Naive thymus-derived CD4-positive, alpha-beta T cell (primary cell): ENCODE data around the gene SLC12A2. TPM values are rescaled to one million over a fixed set of nuclear protein-coding genes. Genes with fewer than 3 reads are reported as not detected.
A peak's percentile ranks its signal among the peaks of the same experiment; 100 is the strongest.

ENCODE experiments used
- ATAC-seq: fragments of 150-1000 bp; cut with Tn5 transposase; 2 replicates; pipeline ENCODE4 v1.10.0; 2021; ENCODE audit warnings: mild to moderate bottlenecking, moderate library complexity
- CTCF ChIA-PET: fragments of 350-600 bp; sonication (Branson Sonifier 250); formaldehyde crosslinking; loops from one replicate; lab custom pipeline; 2021; ENCODE audit warnings: antibody characterized with exemption; lab: Charles Lee
- POLR2A ChIA-PET: fragments of 350-600 bp; sonication (Branson Sonifier 250); formaldehyde crosslinking; loops from one replicate; lab custom pipeline; 2021; ENCODE audit warnings: antibody characterized with exemption, inconsistent platforms; lab: Charles Lee
- DNase-seq, 9 donors: peaks; one replicate each; pipeline versions ENCODE4 v3.0.0 to v3.0.0-alpha.2; 2020 to 2022; ENCODE audit warnings: mixed read lengths in 1 of 9
- H3K27ac ChIP-seq: one replicate; pipeline ENCODE4 v1.7.0; 2013; ENCODE audit warnings: mild to moderate bottlenecking, low read depth, low read length, moderate library complexity
- H3K27me3 ChIP-seq, 2 donors: one replicate each; pipeline ENCODE4 v1.7.0; 2013; ENCODE audit warnings: low read length in 2 of 2, mild to moderate bottlenecking in 2 of 2, moderate library complexity in 2 of 2; ENCODE audit not compliant: control insufficient read depth in 2 of 2, insufficient read depth in 2 of 2
- H3K36me3 ChIP-seq, 3 experiments: 1 replicate in 2 of 3; 2 replicates in 1 of 3; pipeline ENCODE4 v1.7.0; 2013; ENCODE audit warnings: low read length in 3 of 3, mild to moderate bottlenecking in 3 of 3, moderate library complexity in 1 of 3; ENCODE audit not compliant: insufficient read depth in 3 of 3, control insufficient read depth in 2 of 3
- H3K4me1 ChIP-seq, 2 donors: one replicate each; pipeline ENCODE4 v1.7.0; 2013; ENCODE audit warnings: low read length in 2 of 2, mild to moderate bottlenecking in 2 of 2, moderate library complexity in 1 of 2; ENCODE audit not compliant: control insufficient read depth in 2 of 2, insufficient read depth in 2 of 2
- H3K4me3 ChIP-seq: 2 replicates; pipeline ENCODE4 v1.7.0; 2013; ENCODE audit warnings: mild to moderate bottlenecking, low read length
- H3K9me3 ChIP-seq, 3 experiments: 1 replicate in 2 of 3; 2 replicates in 1 of 3; pipeline ENCODE4 v1.7.0; 2013; ENCODE audit warnings: low read length in 3 of 3; ENCODE audit not compliant: control insufficient read depth in 2 of 3
- H3K27ac Mint-ChIP-seq, 9 donors: one replicate each; pipeline ENCODE4 v1.8.0; 2020 to 2022; ENCODE audit warnings: mixed read lengths in 9 of 9, mild to moderate bottlenecking in 8 of 9, moderate library complexity in 5 of 9, inconsistent platforms in 2 of 9
- H3K27me3 Mint-ChIP-seq, 5 donors: one replicate each; pipeline ENCODE4 v1.8.0; 2021 to 2022; ENCODE audit warnings: mixed read lengths in 5 of 5, mild to moderate bottlenecking in 1 of 5
- H3K36me3 Mint-ChIP-seq, 5 donors: one replicate each; pipeline ENCODE4 v1.8.0; 2020 to 2022; ENCODE audit warnings: mixed read lengths in 5 of 5, mild to moderate bottlenecking in 3 of 5, inconsistent platforms in 1 of 5
- H3K4me1 Mint-ChIP-seq, 7 donors: one replicate each; pipeline ENCODE4 v1.8.0; 2020 to 2022; ENCODE audit warnings: mixed read lengths in 7 of 7, mild to moderate bottlenecking in 3 of 7, inconsistent platforms in 1 of 7
- H3K4me3 Mint-ChIP-seq, 10 donors: one replicate each; pipeline ENCODE4 v1.8.0; 2020 to 2022; ENCODE audit warnings: mild to moderate bottlenecking in 10 of 10, mixed read lengths in 10 of 10, moderate library complexity in 6 of 10, inconsistent platforms in 2 of 10
- H3K9me3 Mint-ChIP-seq, 11 donors: one replicate each; pipeline ENCODE4 v1.8.0; 2020 to 2022; ENCODE audit warnings: mixed read lengths in 11 of 11, mild to moderate bottlenecking in 4 of 11, inconsistent platforms in 1 of 11, moderate library complexity in 1 of 11
- intact Hi-C, 2 donors: fragments of 100-400 bp; cut with micrococcal nuclease; formaldehyde crosslinking; loops; one replicate each; pipeline ENCODE4 v1.15.1; 2023
- polyA plus RNA-seq, 2 donors: library from polyadenylated mRNA; unstranded; fragments of 300-500 nt; fragmentation: Illumina TruSeq; gene quantifications; one replicate each; pipeline ENCODE4 v1.2.3, GENCODE V29; 2021
- total RNA-seq, 6 experiments: library from RNA in 5 of 6; stranded (reverse) in 5 of 6; gene quantifications; 1 replicate in 5 of 6; 2 replicates in 1 of 6; pipeline ENCODE4 v1.2.3 and lab custom pipeline; 2021 to 2026

SLC12A2 gene
- total and polyA plus RNA-seq, 7 experiments from 2014 or later = 4.8 to 17.3 (median 10.7) TPM

GRCh38 chr5:128163991-128164390 is 80.4 kb downstream of the SLC12A2 start:
- Mint-ChIP-seq H3K9me3 (peaks cover 0 to 13% (median 0%) of the 10 kb centered on the region in 11 donors), H3K4me3 (no peak overlapping the region), H3K27ac (no peak overlapping the region), H3K27me3 (no peaks in the 10 kb centered on the region), H3K4me1 (no peaks in the 10 kb centered on the region), H3K36me3 (peaks cover 12 to 65% (median 39%) of the 10 kb centered on the region in 5 donors)
- no peaks in the 10 kb centered on the region for H3K27me3 ChIP-seq
- H3K4me1 ChIP-seq = no peaks in the 10 kb centered on the region
- CTCF ChIA-PET = interaction anchor here (0.6 kb wide), 1 partner anchor 242 kb away, joined by 3 read pairs; no protein-coding TSS in a partner anchor
- no peak overlapping the region for H3K4me3 ChIP-seq
- DNase-seq = no peak
- peaks cover 0 to 4% (median 0%) of the 10 kb centered on the region in 3 experiments for H3K36me3 ChIP-seq
- H3K9me3 ChIP-seq = no peaks in the 10 kb centered on the region
- ATAC-seq = no peak
- POLR2A ChIA-PET = no interaction called here
- intact Hi-C loops = loop anchor here in 1 of 2 donors (1.0 kb wide), 1 partner anchor 13 kb away; no protein-coding TSS in a partner anchor
- H3K27ac ChIP-seq = no peak overlapping the region

- DNase-seq = no peak
- Histone ChIP-seq H3K27ac (no peak overlapping the region), H3K9me3 (no peaks in the 10 kb centered on the region), H3K4me1 (no peaks in the 10 kb centered on the region), H3K4me3 (no peak overlapping the region), H3K27me3 (no peaks in the 10 kb centered on the region), H3K36me3 (no peaks in the 10 kb centered on the region)
- CTCF ChIA-PET = no interaction called here
- intact Hi-C loops = no loop called here
- POLR2A ChIA-PET = no interaction called here
- Mint-ChIP-seq H3K36me3 (peaks cover 0 to 41% (median 23%) of the 10 kb centered on the region in 5 donors), H3K27me3 (no peaks in the 10 kb centered on the region), H3K27ac (no peak overlapping the region), H3K4me1 (no peaks in the 10 kb centered on the region), H3K4me3 (no peak overlapping the region), H3K9me3 (peaks cover 0 to 3% (median 0%) of the 10 kb centered on the region in 11 donors)
- ATAC-seq = no peak
Measured at GRCh38 chr5:128169401-128170017, 85.9 kb downstream of the SLC12A2 start.

- no peak for DNase-seq
- Mint-ChIP-seq H3K9me3 (no peaks in the 10 kb centered on the region), H3K4me1 (no peaks in the 10 kb centered on the region), H3K36me3 (peaks cover 0 to 34% (median 24%) of the 10 kb centered on the region in 5 donors), H3K27me3 (no peaks in the 10 kb centered on the region), H3K4me3 (no peak overlapping the region), H3K27ac (no peak overlapping the region)
- intact Hi-C loops = no loop called here
- no peaks in the 10 kb centered on the region for H3K27me3 ChIP-seq
- no peak overlapping the region for H3K27ac ChIP-seq
- ChIA-PET POLR2A (no interaction called here), CTCF (no interaction called here)
- no peaks in the 10 kb centered on the region for H3K4me1 ChIP-seq
- H3K9me3 ChIP-seq = no peaks in the 10 kb centered on the region
- ATAC-seq = no peak
- no peaks in the 10 kb centered on the region for H3K36me3 ChIP-seq
- no peak overlapping the region for H3K4me3 ChIP-seq
Measured at GRCh38 chr5:128172102-128172501, 88.5 kb downstream of the SLC12A2 start.

- Histone ChIP-seq H3K4me3 (no peak overlapping the region), H3K27me3 (no peaks in the 10 kb centered on the region), H3K9me3 (no peaks in the 10 kb centered on the region), H3K27ac (no peak overlapping the region), H3K4me1 (no peaks in the 10 kb centered on the region), H3K36me3 (no peaks in the 10 kb centered on the region)
- ChIA-PET POLR2A (no interaction called here), CTCF (interaction anchor here (0.9 kb wide), 1 partner anchor 148 kb away, joined by 3 read pairs; no protein-coding TSS in a partner anchor)
- ATAC-seq (no peak), DNase-seq (no peak)
- no peak overlapping the region for H3K4me3 Mint-ChIP-seq
- no peaks in the 10 kb centered on the region for H3K9me3 Mint-ChIP-seq
- intact Hi-C loops = no loop called here
- H3K27ac Mint-ChIP-seq = no peak overlapping the region
- no peaks in the 10 kb centered on the region for H3K4me1 Mint-ChIP-seq
- no peaks in the 10 kb centered on the region for H3K27me3 Mint-ChIP-seq
- peaks cover 0 to 33% (median 23%) of the 10 kb centered on the region in 5 donors for H3K36me3 Mint-ChIP-seq
Measured at GRCh38 chr5:128174951-128175350, 91.4 kb downstream of the SLC12A2 start.

- no peak overlapping the region for H3K4me3 ChIP-seq
- Mint-ChIP-seq H3K36me3 (peaks cover 0 to 8% (median 0%) of the 10 kb centered on the region in 5 donors), H3K27ac (peak overlapping the region in 5 of 9 donors; percentile 0 to 44 (median 16)), H3K27me3 (no peaks in the 10 kb centered on the region), H3K4me1 (peaks cover 7 to 29% (median 19%) of the 10 kb centered on the region in 7 donors), H3K9me3 (no peaks in the 10 kb centered on the region), H3K4me3 (no peak overlapping the region)
- DNase-seq (no peak), ATAC-seq (no peak)
- intact Hi-C loops = no loop called here
- H3K36me3 ChIP-seq = no peaks in the 10 kb centered on the region
- peaks cover 0 to 11% of the 10 kb centered on the region in 2 donors for H3K4me1 ChIP-seq
- no peaks in the 10 kb centered on the region for H3K27me3 ChIP-seq
- H3K27ac ChIP-seq = no peak overlapping the region
- no peaks in the 10 kb centered on the region for H3K9me3 ChIP-seq
- POLR2A ChIA-PET = no interaction called here
- CTCF ChIA-PET = no interaction called here
Measured at GRCh38 chr5:128192368-128192767, 108.8 kb downstream of the SLC12A2 start.

- Mint-ChIP-seq H3K36me3 (peaks cover 0 to 8% (median 0%) of the 10 kb centered on the region in 5 donors), H3K4me1 (peaks cover 19 to 44% (median 34%) of the 10 kb centered on the region in 7 donors), H3K4me3 (no peak overlapping the region), H3K27me3 (no peaks in the 10 kb centered on the region), H3K27ac (peak overlapping the region in 6 of 9 donors; percentile 11 to 94 (median 77)), H3K9me3 (no peaks in the 10 kb centered on the region)
- H3K4me1 ChIP-seq = peaks cover 0 to 24% of the 10 kb centered on the region in 2 donors
- ChIA-PET CTCF (no interaction called here), POLR2A (no interaction called here)
- no peak overlapping the region for H3K4me3 ChIP-seq
- DNase-seq (no peak), ATAC-seq (no peak)
- H3K36me3 ChIP-seq = no peaks in the 10 kb centered on the region
- no peaks in the 10 kb centered on the region for H3K27me3 ChIP-seq
- peak overlapping the region; percentile 6 for H3K27ac ChIP-seq
- intact Hi-C loops = no loop called here
- H3K9me3 ChIP-seq = no peaks in the 10 kb centered on the region
Measured at GRCh38 chr5:128193665-128194390, 110.3 kb downstream of the SLC12A2 start.
